Endothelial cell of umbilical vein (primary cell): Measurements from ENCODE around the gene DNAL1. TPM values are rescaled to one million over a fixed set of nuclear protein-coding genes. Genes with fewer than 3 reads are reported as not detected.

Experiments used
- BruUV-seq: library from RNA; stranded (reverse); fragments of 400-500 nt; replicated peaks from 2 replicates; lab custom pipeline; 2021; lab: Mats Ljungman, UMichigan
- CTCF ChIA-PET: fragments of 300-600, 350-600 bp; sonication (Branson Sonifier 250); formaldehyde crosslinking; loops from one replicate; lab custom pipeline; 2021; ENCODE audit warnings: antibody characterized with exemption, inconsistent platforms; lab: Charles Lee
- POLR2A ChIA-PET: fragments of 300-600, 350-600 bp; sonication (Branson Sonifier 250); formaldehyde crosslinking; loops from one replicate; lab custom pipeline; 2021; ENCODE audit warnings: antibody characterized with exemption, inconsistent platforms; lab: Charles Lee
- DNase-seq: peaks from one replicate; pipeline ENCODE4 v3.0.0-alpha.2; 2011; ENCODE audit warnings: low read depth, low spot score
- FAIRE-seq: peaks from 2 replicates; lab custom pipeline; 2011; peaks lifted over from hg19 to GRCh38; lab: Jason Lieb, UNC
- H2AFZ ChIP-seq: 2 replicates; pipeline ENCODE4 v1.6.0; 2012; ENCODE audit warnings: low read depth, low read length, control low read depth, inconsistent platforms
- H3K27ac ChIP-seq: 2 replicates; pipeline ENCODE4 v1.5.1; 2011; ENCODE audit warnings: low read depth, mild to moderate bottlenecking, control low read depth, low read length, moderate library complexity; ENCODE audit not compliant: insufficient read depth
- H3K27me3 ChIP-seq, 2 experiments: 2 replicates each; pipeline versions ENCODE4 v1.6.0 to v1.6.1; 2011; ENCODE audit warnings: low read length in 2 of 2, mixed read lengths in 1 of 2; ENCODE audit not compliant: control insufficient read depth in 2 of 2, insufficient read depth in 2 of 2
- H3K36me3 ChIP-seq, 2 experiments: 2 replicates in 1 of 2; 3 replicates in 1 of 2; pipeline ENCODE4 v1.5.1; 2011; ENCODE audit warnings: low read length in 2 of 2, mild to moderate bottlenecking in 1 of 2, moderate library complexity in 1 of 2; ENCODE audit not compliant: control insufficient read depth in 2 of 2, insufficient read depth in 2 of 2; ENCODE audit errors: extremely low read depth in 1 of 2
- H3K4me1 ChIP-seq: 3 replicates; pipeline ENCODE4 v1.5.1; 2011; ENCODE audit warnings: mild to moderate bottlenecking, low read length; ENCODE audit not compliant: control insufficient read depth, insufficient read depth; ENCODE audit errors: extremely low read depth
- H3K4me2 ChIP-seq: 2 replicates; pipeline ENCODE4 v1.6.1; 2011; ENCODE audit warnings: low read length, control low read depth, mixed read lengths; ENCODE audit not compliant: insufficient read depth
- H3K4me3 ChIP-seq, 3 experiments: fragments of 200-600 bp in 1 of 3; sonication (generic), shearing (Covaris generic) in 1 of 3; replicated peaks in 1 of 3; 2 replicates each; pipeline ENCODE4 v1.5.1; 2011 to 2016; ENCODE audit warnings: control low read depth in 3 of 3, low read length in 3 of 3, mild to moderate bottlenecking in 2 of 3, inconsistent platforms in 1 of 3, low read depth in 1 of 3, moderate library complexity in 1 of 3; ENCODE audit not compliant: insufficient read depth in 1 of 3
- H3K79me2 ChIP-seq: 2 replicates; pipeline ENCODE4 v1.6.0; 2012; ENCODE audit warnings: low read length, inconsistent platforms; ENCODE audit not compliant: control insufficient read depth, insufficient read depth
- H3K9ac ChIP-seq: replicated peaks from 2 replicates; pipeline ENCODE3; 2011; ENCODE audit warnings: low read length, control low read depth; ENCODE audit not compliant: insufficient read depth; ENCODE audit errors: extremely low read depth
- H3K9me1 ChIP-seq: replicated peaks from 3 replicates; pipeline ENCODE4 v1.6.0; 2011; ENCODE audit warnings: mild to moderate bottlenecking, low read length; ENCODE audit not compliant: control insufficient read depth, insufficient read depth; ENCODE audit errors: extremely low read depth
- H3K9me3 ChIP-seq: replicated peaks from 2 replicates; pipeline ENCODE4 v1.5.1; 2012; ENCODE audit warnings: low read length, inconsistent platforms; ENCODE audit not compliant: control insufficient read depth, insufficient read depth
- H4K20me1 ChIP-seq: replicated peaks from 2 replicates; pipeline ENCODE3; 2011; ENCODE audit warnings: mild to moderate bottlenecking, low read length; ENCODE audit not compliant: control insufficient read depth, insufficient read depth; ENCODE audit errors: extremely low read depth
- CTCF ChIP-seq, 2 donors: IDR thresholded peaks; 1 replicate in 1 of 2; 2 replicates in 1 of 2; pipeline ENCODE4 v1.5.1; 2011; ENCODE audit warnings: low read length in 2 of 2, mild to moderate bottlenecking in 2 of 2, moderate library complexity in 2 of 2, control low read depth in 1 of 2, inconsistent platforms in 1 of 2, low read depth in 1 of 2; ENCODE audit not compliant: insufficient read depth in 1 of 2; ENCODE audit errors: extremely low read depth in 1 of 2
- EZH2 ChIP-seq: IDR thresholded peaks from 2 replicates; pipeline ENCODE4 v1.6.1; 2012; ENCODE audit warnings: borderline replicate concordance, low read depth, mild to moderate bottlenecking, moderate library complexity, low read length, inconsistent platforms; ENCODE audit not compliant: severe bottlenecking
- GATA2 ChIP-seq: IDR thresholded peaks from 2 replicates; pipeline ENCODE4 v1.7.0; 2011; ENCODE audit warnings: low read depth, mild to moderate bottlenecking, moderate library complexity, mixed read lengths, low read length; ENCODE audit not compliant: insufficient read length, insufficient read depth
- JUN ChIP-seq: IDR thresholded peaks from 2 replicates; pipeline ENCODE4 v1.6.1; 2011; ENCODE audit warnings: borderline replicate concordance, low read depth; ENCODE audit not compliant: insufficient read length, insufficient read depth
- POLR2A ChIP-seq: IDR thresholded peaks from 2 replicates; pipeline ENCODE4 v1.6.1; 2012; ENCODE audit warnings: low read depth, mild to moderate bottlenecking, control low read depth, low read length
- dilution Hi-C: fragments of 300-500 bp; cut with MboI; formaldehyde crosslinking; loops from one replicate; pipeline ENCODE4 v1.15.0; 2019; ENCODE audit warnings: low sequenced_read_pairs; ENCODE audit not compliant: extremely low pct_ligation_motif_present
- intact Hi-C: fragments of 100-400 bp; cut with micrococcal nuclease; formaldehyde crosslinking; loops from one replicate; pipeline ENCODE4 v1.10.0; 2022
- polyA plus RNA-seq, 4 experiments: library from polyadenylated mRNA; depleted of rRNA in 3 of 4; stranded (reverse) in 3 of 4; unstranded in 1 of 4; fragments of >200 nt; gene quantifications; 2 replicates each; pipeline versions ENCODE4 v1.2.1 to v1.2.3, GENCODE V29; 2011 to 2012; ENCODE audit warnings: missing spikeins in 1 of 4
- total RNA-seq: library from RNA; stranded (reverse); gene quantifications from 2 replicates; pipeline ENCODE4 v1.2.3, GENCODE V29; 2021
- TF ChIP-seq, protein P1 (sequence below): IDR thresholded peaks from 2 replicates; pipeline ENCODE4 v1.6.1; 2011; ENCODE audit not compliant: insufficient read depth, insufficient read length

DNAL1 gene
- total and polyA plus RNA-seq, 2 donors (not counting 3 experiments of a cell fraction or from before 2014, with no cell fraction given) = 2.4 to 15.3 TPM

GRCh38 chr14:73750531-73750901 is 105.7 kb downstream of the DNAL1 start:
- BruUV-seq = no TSS peak
- intact Hi-C loops (loop anchor here (5.0 kb wide), 1 partner anchor 38 kb away; the partner anchor contains the start of gene PNMA1), dilution Hi-C loops (no loop called here)
- peaks cover 91% of the 10 kb centered on the region for H3K79me2 ChIP-seq
- no peaks in the 10 kb centered on the region for H3K36me3 ChIP-seq
- ChIA-PET POLR2A (interaction anchor here (0.8 kb wide), 1 partner anchor 10 kb away, joined by 6 read pairs; a partner anchor contains a TSS), CTCF (interaction anchor here (1.4 to 5.7 kb wide), 3 partner anchors 8 to 22 kb away, joined by 5 to 80 read pairs (median 16); no protein-coding TSS in a partner anchor)
- H3K4me2 ChIP-seq = no peak overlapping the region
- FAIRE-seq (no peak), DNase-seq (no peak)
- H3K27me3 ChIP-seq = no peaks in the 10 kb centered on the region
- no peaks in the 10 kb centered on the region for H3K9me3 ChIP-seq
- H4K20me1 ChIP-seq = no peaks in the 10 kb centered on the region
- H3K4me3 ChIP-seq = no peak overlapping the region
- no peaks in the 10 kb centered on the region for H3K9me1 ChIP-seq
- H2AFZ ChIP-seq = no peak overlapping the region
- H3K27ac ChIP-seq = peak overlapping the region; percentile 10
- TF ChIP-seq EZH2 (no peak), POLR2A (no peak), JUN (no peak), GATA2 (no peak), CTCF (IDR thresholded peaks at IDR 0.05; ENCODE audit: extremely low read depth in 1 of 2, insufficient read depth in 1 of 2, low read depth in 1 of 2, low read length in 2 of 2) (no peak)
- TF ChIP-seq, protein P1, sequence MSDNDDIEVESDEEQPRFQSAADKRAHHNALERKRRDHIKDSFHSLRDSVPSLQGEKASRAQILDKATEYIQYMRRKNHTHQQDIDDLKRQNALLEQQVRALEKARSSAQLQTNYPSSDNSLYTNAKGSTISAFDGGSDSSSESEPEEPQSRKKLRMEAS = no peak
- H3K9ac ChIP-seq = no peak overlapping the region
- H3K4me1 ChIP-seq = peaks cover 74% of the 10 kb centered on the region
